GM18907 (cell line): Measurements from ENCODE around the gene PRDX2.
A peak's percentile ranks its signal among the peaks of the same experiment; 100 is the strongest.
"Not testable (repeated sequence)": the region's sequence is repeated elsewhere in the genome, so short reads cannot be mapped to it uniquely, and the experiment has no call there.

Experiments
- ATAC-seq: cut with Tn5 transposase; IDR thresholded peaks from one replicate; pipeline ENCODE4 v1.9.1; 2021; ENCODE audit warnings: mild to moderate bottlenecking, moderate library complexity; ENCODE audit not compliant: unreplicated experiment

Gene PRDX2

GRCh38 chr19:12801466-12802266, at the start of gene PRDX2, which contains the start of gene THSD8:
Gene PRDX2, minus strand, starts transcription at chr19:12801800. Its CDS starts 539 bp downstream, at chr19:12801261.
Gene THSD8, plus strand, starts transcription at chr19:12802069. Its CDS starts 3 bp downstream, at chr19:12802072.
- ATAC-seq, result no peak

GRCh38 chr19:12847159-12848139, 45.8 kb upstream of the PRDX2 start:
- peak; percentile 60 for ATAC-seq

GRCh38 chr19:12846613-12847012, 45.0 kb upstream of the PRDX2 start:
- ATAC-seq, result not testable (repeated sequence)

GRCh38 chr19:12843999-12844732, 42.6 kb upstream of the PRDX2 start:
- no peak for ATAC-seq

GRCh38 chr19:12843328-12843727, 41.7 kb upstream of the PRDX2 start:
- no peak for ATAC-seq

GRCh38 chr19:12842511-12842910, 40.9 kb upstream of the PRDX2 start:
- no peak for ATAC-seq

- ATAC-seq, result no peak
These were observed 39.5 kb upstream of the PRDX2 start for GRCh38 chr19:12841094-12841493.

GRCh38 chr19:12840091-12841079, 38.8 kb upstream of the PRDX2 start:
- no peak for ATAC-seq

- no peak for ATAC-seq
These were observed 37.5 kb upstream of the PRDX2 start for GRCh38 chr19:12838886-12839756.

GRCh38 chr19:12838182-12838885, 36.7 kb upstream of the PRDX2 start, which contains the start of gene MAST1:
Gene MAST1, plus strand, starts transcription at chr19:12838515. Its CDS starts 58 bp downstream, at chr19:12838573.
- ATAC-seq, result no peak

GRCh38 chr19:12837225-12837624, 35.6 kb upstream of the PRDX2 start:
- no peak for ATAC-seq

- ATAC-seq, result no peak
These were observed 34.9 kb upstream of the PRDX2 start for GRCh38 chr19:12836529-12836863.

- no peak for ATAC-seq
These were observed 33.6 kb upstream of the PRDX2 start for GRCh38 chr19:12834976-12835757.

GRCh38 chr19:12834566-12834943, 33.0 kb upstream of the PRDX2 start, which contains the start of gene RTBDN:
Gene RTBDN, minus strand, starts transcription at chr19:12834579. Its CDS starts 4,600 bp downstream, at chr19:12829979.
- ATAC-seq, result no peak

- ATAC-seq, result no peak
These were observed 32.4 kb upstream of the PRDX2 start for GRCh38 chr19:12833738-12834565.

- ATAC-seq, result no peak
These were observed 31.8 kb upstream of the PRDX2 start for GRCh38 chr19:12833418-12833737.
